ENCODE data around the gene ADAMTS6. TPM values are rescaled to one million over a fixed set of nuclear protein-coding genes. Genes with fewer than 3 reads are reported as not detected.

ADAMTS6 gene, protein sequence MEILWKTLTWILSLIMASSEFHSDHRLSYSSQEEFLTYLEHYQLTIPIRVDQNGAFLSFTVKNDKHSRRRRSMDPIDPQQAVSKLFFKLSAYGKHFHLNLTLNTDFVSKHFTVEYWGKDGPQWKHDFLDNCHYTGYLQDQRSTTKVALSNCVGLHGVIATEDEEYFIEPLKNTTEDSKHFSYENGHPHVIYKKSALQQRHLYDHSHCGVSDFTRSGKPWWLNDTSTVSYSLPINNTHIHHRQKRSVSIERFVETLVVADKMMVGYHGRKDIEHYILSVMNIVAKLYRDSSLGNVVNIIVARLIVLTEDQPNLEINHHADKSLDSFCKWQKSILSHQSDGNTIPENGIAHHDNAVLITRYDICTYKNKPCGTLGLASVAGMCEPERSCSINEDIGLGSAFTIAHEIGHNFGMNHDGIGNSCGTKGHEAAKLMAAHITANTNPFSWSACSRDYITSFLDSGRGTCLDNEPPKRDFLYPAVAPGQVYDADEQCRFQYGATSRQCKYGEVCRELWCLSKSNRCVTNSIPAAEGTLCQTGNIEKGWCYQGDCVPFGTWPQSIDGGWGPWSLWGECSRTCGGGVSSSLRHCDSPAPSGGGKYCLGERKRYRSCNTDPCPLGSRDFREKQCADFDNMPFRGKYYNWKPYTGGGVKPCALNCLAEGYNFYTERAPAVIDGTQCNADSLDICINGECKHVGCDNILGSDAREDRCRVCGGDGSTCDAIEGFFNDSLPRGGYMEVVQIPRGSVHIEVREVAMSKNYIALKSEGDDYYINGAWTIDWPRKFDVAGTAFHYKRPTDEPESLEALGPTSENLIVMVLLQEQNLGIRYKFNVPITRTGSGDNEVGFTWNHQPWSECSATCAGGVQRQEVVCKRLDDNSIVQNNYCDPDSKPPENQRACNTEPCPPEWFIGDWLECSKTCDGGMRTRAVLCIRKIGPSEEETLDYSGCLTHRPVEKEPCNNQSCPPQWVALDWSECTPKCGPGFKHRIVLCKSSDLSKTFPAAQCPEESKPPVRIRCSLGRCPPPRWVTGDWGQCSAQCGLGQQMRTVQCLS (N-terminal part only)
- 0.66 and 0.69 TPM in 2 replicates for polyA plus RNA-seq (2011; rRNA removed)
- 0.05 and 0.14 TPM in 2 replicates for polyA plus RNA-seq (2012; cell fraction: cytosol; rRNA removed)
- polyA plus RNA-seq (2012; cell fraction: nucleus; rRNA removed), result 0.13 and 0.20 TPM in 2 replicates
- polyA plus RNA-seq (2017; fragmentation: RNase III; extraction: RNeasy Plus Mini Kit Qiagen cat#74134 plus additional on column Dnase treatment), result 0.18 to 0.51 TPM (median 0.22 TPM) in 3 replicates
- polyA minus RNA-seq (2011; rRNA and poly(A)+ RNA removed), result 1.4 and 2.7 TPM in 2 replicates

- Histone ChIP-seq H3K9me3 (no peaks in the 10 kb centered on the region), H3K4me1 (peaks cover 22% of the 10 kb centered on the region; the same call in 2 of the 3 replicates), H3K4me2 (peak within 1 kb of the TSS; percentile 100), H3K4me3 (peak within 1 kb of the TSS; percentile 65), H3K27ac (peak within 1 kb of the TSS; percentile 42 to 78; a peak in 5 of 6 replicates)
- ATAC-seq (peak; percentile 87), FAIRE-seq (peak; percentile 23), DNase-seq (ENCODE audit: low read depth in 1 of 2, low spot score in 1 of 2) (peak; percentile 47 to 68)
- WGBS (ENCODE audit: missing lambda C conversion rate), result 3% methylated on average over 12 of the region's 12 CpGs
- TF ChIP-seq HOXB13 (CRISPR knock-in tag; IDR thresholded peaks at IDR 0.05; ENCODE audit: low read depth) (no peak), MAX (IDR thresholded peaks at IDR 0.05) (peak; percentile 61), JUN (IDR thresholded peaks at IDR 0.05) (peak in 1 of 2 experiments; percentile 36; a peak in 1 of 5 replicates), MYC (IDR thresholded peaks at IDR 0.05; ENCODE audit: borderline replicate concordance, low read length) (0 out of 2 replicates have a peak, but pooled peaks have one; percentile 62), BHLHE40 (IDR thresholded peaks at IDR 0.05; ENCODE audit: low read depth, low read length) (peak; percentile 72)
- TF ChIP-seq, protein P1, sequence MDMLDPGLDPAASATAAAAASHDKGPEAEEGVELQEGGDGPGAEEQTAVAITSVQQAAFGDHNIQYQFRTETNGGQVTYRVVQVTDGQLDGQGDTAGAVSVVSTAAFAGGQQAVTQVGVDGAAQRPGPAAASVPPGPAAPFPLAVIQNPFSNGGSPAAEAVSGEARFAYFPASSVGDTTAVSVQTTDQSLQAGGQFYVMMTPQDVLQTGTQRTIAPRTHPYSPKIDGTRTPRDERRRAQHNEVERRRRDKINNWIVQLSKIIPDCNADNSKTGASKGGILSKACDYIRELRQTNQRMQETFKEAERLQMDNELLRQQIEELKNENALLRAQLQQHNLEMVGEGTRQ (IDR thresholded peaks at IDR 0.05), result peak; percentile 86
- CTCF ChIA-PET, result interaction anchor here (0.8 to 5.1 kb wide), 6 partner anchors 380 to 846 kb away, joined by 3 to 41 read pairs (median 4); no protein-coding TSS in a partner anchor
- POLR2A ChIA-PET, result interaction anchor here (0.7 to 4.4 kb wide), 4 partner anchors 204 to 671 kb away, joined by 3 to 22 read pairs (median 4); no protein-coding TSS in a partner anchor
Measured at GRCh38 chr5:65481635-65482295, at the start of gene ADAMTS6. Gene ADAMTS6 (minus strand): TSS chr5:65481920. CDS start chr5:65473673, 8,247 bp downstream.

GRCh38 chr5:65530904-65531303 lies 49.2 kb upstream of the ADAMTS6 start:
- Histone ChIP-seq H3K4me1 (no peaks in the 10 kb centered on the region), H3K27ac (no peak overlapping the region), H3K9me3 (no peaks in the 10 kb centered on the region), H3K4me2 (no peak overlapping the region), H3K4me3 (no peak overlapping the region)
- no peak for FAIRE-seq
- WGBS (ENCODE audit: missing lambda C conversion rate), result 83% methylated on average over 1 of the region's 1 CpG
- DNase-seq (ENCODE audit: low read depth in 1 of 2, low spot score in 1 of 2), result no peak
- TF ChIP-seq POLR2AphosphoS2 (conservative IDR thresholded peaks at IDR 0.05; ENCODE audit: low read length) (no peak), ESRRA (IDR thresholded peaks at IDR 0.05; ENCODE audit: borderline replicate concordance, low read length) (no peak), CEBPB (IDR thresholded peaks at IDR 0.05) (no peak), EHF (CRISPR knock-in tag; IDR thresholded peaks at IDR 0.05) (no peak), NPAS2 (CRISPR knock-in tag; IDR thresholded peaks at IDR 0.05; ENCODE audit: borderline replicate concordance) (no peak), RNF2 (IDR thresholded peaks at IDR 0.05; ENCODE audit: borderline replicate concordance, low read depth) (no peak), CBX8 (IDR thresholded peaks at IDR 0.05) (no peak), ZNF302 (CRISPR knock-in tag; IDR thresholded peaks at IDR 0.05) (no peak), ZSCAN20 (CRISPR knock-in tag; IDR thresholded peaks at IDR 0.05) (no peak), PHF8 (IDR thresholded peaks at IDR 0.05; ENCODE audit: borderline replicate concordance, low read depth) (no peak), RARB (CRISPR knock-in tag; IDR thresholded peaks at IDR 0.05) (no peak), SREBF2 (IDR thresholded peaks at IDR 0.05) (no peak), HMGXB4 (CRISPR knock-in tag; IDR thresholded peaks at IDR 0.05; ENCODE audit: borderline replicate concordance) (no peak), EHMT2 (IDR thresholded peaks at IDR 0.05; ENCODE audit: low read depth) (no peak), JUN (IDR thresholded peaks at IDR 0.05) (no peak)
- TF ChIP-seq, protein P2, sequence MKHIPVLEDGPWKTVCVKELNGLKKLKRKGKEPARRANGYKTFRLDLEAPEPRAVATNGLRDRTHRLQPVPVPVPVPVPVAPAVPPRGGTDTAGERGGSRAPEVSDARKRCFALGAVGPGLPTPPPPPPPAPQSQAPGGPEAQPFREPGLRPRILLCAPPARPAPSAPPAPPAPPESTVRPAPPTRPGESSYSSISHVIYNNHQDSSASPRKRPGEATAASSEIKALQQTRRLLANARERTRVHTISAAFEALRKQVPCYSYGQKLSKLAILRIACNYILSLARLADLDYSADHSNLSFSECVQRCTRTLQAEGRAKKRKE (CRISPR knock-in tag; IDR thresholded peaks at IDR 0.05; ENCODE audit: low read depth), result no peak
- no peak for ATAC-seq
- POLR2A ChIA-PET, result no interaction called here
- CTCF ChIA-PET, result no interaction called here
